HepG2 (cell line): ENCODE results near the gene CCL16. TPM values are rescaled to one million over a fixed set of nuclear protein-coding genes. Genes with fewer than 3 reads are reported as not detected.

Source experiments
- ERF ChIP-seq: IDR thresholded peaks from 2 replicates; pipeline ENCODE4 v1.6.1; 2018; ENCODE audit warnings: missing biosample characterization, missing genetic modification reagents
- FOXP4 ChIP-seq: sonication (generic); formaldehyde crosslinking; IDR thresholded peaks from 2 replicates; pipeline ENCODE4 v1.4.0; 2020; ENCODE audit warnings: missing genetic modification reagents
- MLXIP ChIP-seq: sonication (generic); formaldehyde crosslinking; IDR thresholded peaks from 2 replicates; pipeline ENCODE4 v1.9.0; 2021; ENCODE audit warnings: missing genetic modification reagents, borderline replicate concordance
- MTF2 ChIP-seq: sonication (generic); formaldehyde crosslinking; IDR thresholded peaks from 2 replicates; pipeline ENCODE4 v1.5.0; 2020; ENCODE audit warnings: missing genetic modification reagents, borderline replicate concordance
- MYPOP ChIP-seq: sonication (generic); formaldehyde crosslinking; IDR thresholded peaks from 2 replicates; pipeline ENCODE4 v1.8.1; 2023; ENCODE audit warnings: mild to moderate bottlenecking, moderate library complexity, missing genetic modification reagents
- RFX5 ChIP-seq: IDR thresholded peaks from 2 replicates; pipeline ENCODE4 v1.6.1; 2011; ENCODE audit warnings: low read depth, low read length, improper control_type of control experiment
- SIX4 ChIP-seq: sonication (generic); formaldehyde crosslinking; IDR thresholded peaks from 2 replicates; pipeline ENCODE4 v1.4.0; 2020; ENCODE audit warnings: missing genetic modification reagents
- ZFP91 ChIP-seq: sonication (generic); formaldehyde crosslinking; IDR thresholded peaks from 2 replicates; pipeline ENCODE4 v1.9.0; 2022; ENCODE audit warnings: missing genetic modification reagents, mild to moderate bottlenecking, borderline replicate concordance
- ZNF543 ChIP-seq: sonication (generic); formaldehyde crosslinking; IDR thresholded peaks from 2 replicates; pipeline ENCODE4 v1.4.0; 2020; ENCODE audit warnings: mild to moderate bottlenecking, missing genetic modification reagents
- polyA plus RNA-seq, 8 experiments: library from polyadenylated mRNA; depleted of rRNA in 3 of 8; stranded (reverse) in 7 of 8; unstranded in 1 of 8; fragments of >200 nt; fragmentation: Illumina TruSeq in 4 of 8; extraction: Trizol in 4 of 8; gene quantifications; 2 replicates each; pipeline versions ENCODE4 v1.2.1 to v1.2.3, GENCODE V29; 2011 to 2016; ENCODE audit warnings: low read depth in 4 of 8, missing spikeins in 1 of 8, mixed read lengths in 1 of 8; ENCODE audit not compliant: insufficient read depth in 1 of 8
- total RNA-seq, 5 experiments: library from RNA; depleted of rRNA; stranded (reverse); fragments of >200 nt; fragmentation: Illumina TruSeq; extraction: Trizol; gene quantifications; 2 replicates each; pipeline ENCODE4 v1.2.3, GENCODE V29; 2016; ENCODE audit warnings: low read depth in 1 of 5
- TF ChIP-seq, protein P1 (sequence below): sonication (generic); formaldehyde crosslinking; IDR thresholded peaks from 2 replicates; pipeline ENCODE4 v1.4.0; 2020; ENCODE audit warnings: missing genetic modification reagents
- TF ChIP-seq, protein P2 (sequence below): sonication (generic); formaldehyde crosslinking; IDR thresholded peaks from 2 replicates; pipeline ENCODE4 v1.4.0; 2020; ENCODE audit warnings: missing genetic modification reagents, mild to moderate bottlenecking, borderline replicate concordance
- TF ChIP-seq, protein P3 (sequence below): sonication (generic); formaldehyde crosslinking; IDR thresholded peaks from 2 replicates; pipeline ENCODE4 v1.4.0; 2020; ENCODE audit warnings: low read depth, mild to moderate bottlenecking, missing genetic modification reagents

CCL16 gene
- total and polyA plus RNA-seq, 2 of the 13 experiments (the other 11 are each of a cell fraction or from before 2014, with no cell fraction given) = 2.0 to 14.7 TPM

GRCh38 chr17:36001862-36002603 is 20.7 kb upstream of the CCL16 start (continued):
- TF ChIP-seq MLXIP (CRISPR knock-in tag) (no peak), ZFP91 (CRISPR knock-in tag) (no peak), MTF2 (CRISPR knock-in tag) (no peak), MYPOP (CRISPR knock-in tag) (no peak), ERF (no peak), FOXP4 (0 out of 2 replicates have a peak, but pooled peaks have one; percentile 29), RFX5 (peak; percentile 76), SIX4 (CRISPR knock-in tag) (no peak), ZNF543 (peak; percentile 27; the same call in 1 of the 2 replicates)
- TF ChIP-seq, protein P1, sequence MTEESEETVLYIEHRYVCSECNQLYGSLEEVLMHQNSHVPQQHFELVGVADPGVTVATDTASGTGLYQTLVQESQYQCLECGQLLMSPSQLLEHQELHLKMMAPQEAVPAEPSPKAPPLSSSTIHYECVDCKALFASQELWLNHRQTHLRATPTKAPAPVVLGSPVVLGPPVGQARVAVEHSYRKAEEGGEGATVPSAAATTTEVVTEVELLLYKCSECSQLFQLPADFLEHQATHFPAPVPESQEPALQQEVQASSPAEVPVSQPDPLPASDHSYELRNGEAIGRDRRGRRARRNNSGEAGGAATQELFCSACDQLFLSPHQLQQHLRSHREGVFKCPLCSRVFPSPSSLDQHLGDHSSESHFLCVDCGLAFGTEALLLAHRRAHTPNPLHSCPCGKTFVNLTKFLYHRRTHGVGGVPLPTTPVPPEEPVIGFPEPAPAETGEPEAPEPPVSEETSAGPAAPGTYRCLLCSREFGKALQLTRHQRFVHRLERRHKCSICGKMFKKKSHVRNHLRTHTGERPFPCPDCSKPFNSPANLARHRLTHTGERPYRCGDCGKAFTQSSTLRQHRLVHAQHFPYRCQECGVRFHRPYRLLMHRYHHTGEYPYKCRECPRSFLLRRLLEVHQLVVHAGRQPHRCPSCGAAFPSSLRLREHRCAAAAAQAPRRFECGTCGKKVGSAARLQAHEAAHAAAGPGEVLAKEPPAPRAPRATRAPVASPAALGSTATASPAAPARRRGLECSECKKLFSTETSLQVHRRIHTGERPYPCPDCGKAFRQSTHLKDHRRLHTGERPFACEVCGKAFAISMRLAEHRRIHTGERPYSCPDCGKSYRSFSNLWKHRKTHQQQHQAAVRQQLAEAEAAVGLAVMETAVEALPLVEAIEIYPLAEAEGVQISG = no peak
- TF ChIP-seq, protein P2, sequence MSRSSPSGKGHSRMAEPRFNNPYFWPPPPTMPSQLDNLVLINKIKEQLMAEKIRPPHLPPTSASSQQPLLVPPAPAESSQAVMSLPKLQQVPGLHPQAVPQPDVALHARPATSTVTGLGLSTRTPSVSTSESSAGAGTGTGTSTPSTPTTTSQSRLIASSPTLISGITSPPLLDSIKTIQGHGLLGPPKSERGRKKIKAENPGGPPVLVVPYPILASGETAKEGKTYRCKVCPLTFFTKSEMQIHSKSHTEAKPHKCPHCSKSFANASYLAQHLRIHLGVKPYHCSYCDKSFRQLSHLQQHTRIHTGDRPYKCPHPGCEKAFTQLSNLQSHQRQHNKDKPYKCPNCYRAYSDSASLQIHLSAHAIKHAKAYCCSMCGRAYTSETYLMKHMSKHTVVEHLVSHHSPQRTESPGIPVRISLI (CRISPR knock-in tag) = peak; percentile 30; the same call in 1 of the 2 replicates
- TF ChIP-seq, protein P3, sequence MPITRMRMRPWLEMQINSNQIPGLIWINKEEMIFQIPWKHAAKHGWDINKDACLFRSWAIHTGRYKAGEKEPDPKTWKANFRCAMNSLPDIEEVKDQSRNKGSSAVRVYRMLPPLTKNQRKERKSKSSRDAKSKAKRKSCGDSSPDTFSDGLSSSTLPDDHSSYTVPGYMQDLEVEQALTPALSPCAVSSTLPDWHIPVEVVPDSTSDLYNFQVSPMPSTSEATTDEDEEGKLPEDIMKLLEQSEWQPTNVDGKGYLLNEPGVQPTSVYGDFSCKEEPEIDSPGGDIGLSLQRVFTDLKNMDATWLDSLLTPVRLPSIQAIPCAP (CRISPR knock-in tag) = no peak
